Ishikawa (cell line): Measurements from ENCODE around the gene SMIM12.

ENCODE experiments used
- CREB1 ChIP-seq: IDR thresholded peaks from 2 replicates; pipeline ENCODE4 v1.6.1; 2012; ENCODE audit warnings: low read depth
- EGR1 ChIP-seq: IDR thresholded peaks from 2 replicates; pipeline ENCODE4 v1.6.1; 2012
- EP300 ChIP-seq: IDR thresholded peaks from 2 replicates; pipeline ENCODE4 v1.6.1; 2012; ENCODE audit warnings: borderline replicate concordance
- FOXM1 ChIP-seq: IDR thresholded peaks from 2 replicates; pipeline ENCODE4 v1.6.1; 2012; ENCODE audit warnings: low read depth, borderline replicate concordance
- NFIC ChIP-seq: IDR thresholded peaks from 2 replicates; pipeline ENCODE4 v1.6.1; 2012
- RAD21 ChIP-seq: IDR thresholded peaks from 2 replicates; pipeline ENCODE4 v1.6.1; 2012; ENCODE audit warnings: low read depth
- TAF1 ChIP-seq: IDR thresholded peaks from 2 replicates; pipeline ENCODE4 v1.6.1; 2012; ENCODE audit warnings: low read depth, mild to moderate bottlenecking
- TCF12 ChIP-seq: IDR thresholded peaks from 2 replicates; pipeline ENCODE4 v1.6.1; 2012; ENCODE audit warnings: low read depth
- TEAD4 ChIP-seq: IDR thresholded peaks from 2 replicates; pipeline ENCODE4 v1.6.1; 2012
- YY1 ChIP-seq: IDR thresholded peaks from 2 replicates; pipeline ENCODE4 v1.6.1; 2012; ENCODE audit warnings: low read depth
- TF ChIP-seq, protein P1 (sequence below): IDR thresholded peaks from 2 replicates; pipeline ENCODE4 v1.6.1; 2012; ENCODE audit warnings: low read depth, mild to moderate bottlenecking
- TF ChIP-seq, protein P2 (sequence below): IDR thresholded peaks from 2 replicates; pipeline ENCODE4 v1.6.1; 2012
- TF ChIP-seq, protein P3 (sequence below): IDR thresholded peaks from 2 replicates; pipeline ENCODE4 v1.6.1; 2012

GRCh38 chr1:34827341-34827941 lies 32.1 kb downstream of the SMIM12 start:
- TF ChIP-seq RAD21 (no peak), TAF1 (no peak), EP300 (no peak), TCF12 (no peak), NFIC (no peak), EGR1 (no peak), YY1 (no peak), TEAD4 (no peak), CREB1 (no peak), FOXM1 (no peak)
- TF ChIP-seq, protein P1, sequence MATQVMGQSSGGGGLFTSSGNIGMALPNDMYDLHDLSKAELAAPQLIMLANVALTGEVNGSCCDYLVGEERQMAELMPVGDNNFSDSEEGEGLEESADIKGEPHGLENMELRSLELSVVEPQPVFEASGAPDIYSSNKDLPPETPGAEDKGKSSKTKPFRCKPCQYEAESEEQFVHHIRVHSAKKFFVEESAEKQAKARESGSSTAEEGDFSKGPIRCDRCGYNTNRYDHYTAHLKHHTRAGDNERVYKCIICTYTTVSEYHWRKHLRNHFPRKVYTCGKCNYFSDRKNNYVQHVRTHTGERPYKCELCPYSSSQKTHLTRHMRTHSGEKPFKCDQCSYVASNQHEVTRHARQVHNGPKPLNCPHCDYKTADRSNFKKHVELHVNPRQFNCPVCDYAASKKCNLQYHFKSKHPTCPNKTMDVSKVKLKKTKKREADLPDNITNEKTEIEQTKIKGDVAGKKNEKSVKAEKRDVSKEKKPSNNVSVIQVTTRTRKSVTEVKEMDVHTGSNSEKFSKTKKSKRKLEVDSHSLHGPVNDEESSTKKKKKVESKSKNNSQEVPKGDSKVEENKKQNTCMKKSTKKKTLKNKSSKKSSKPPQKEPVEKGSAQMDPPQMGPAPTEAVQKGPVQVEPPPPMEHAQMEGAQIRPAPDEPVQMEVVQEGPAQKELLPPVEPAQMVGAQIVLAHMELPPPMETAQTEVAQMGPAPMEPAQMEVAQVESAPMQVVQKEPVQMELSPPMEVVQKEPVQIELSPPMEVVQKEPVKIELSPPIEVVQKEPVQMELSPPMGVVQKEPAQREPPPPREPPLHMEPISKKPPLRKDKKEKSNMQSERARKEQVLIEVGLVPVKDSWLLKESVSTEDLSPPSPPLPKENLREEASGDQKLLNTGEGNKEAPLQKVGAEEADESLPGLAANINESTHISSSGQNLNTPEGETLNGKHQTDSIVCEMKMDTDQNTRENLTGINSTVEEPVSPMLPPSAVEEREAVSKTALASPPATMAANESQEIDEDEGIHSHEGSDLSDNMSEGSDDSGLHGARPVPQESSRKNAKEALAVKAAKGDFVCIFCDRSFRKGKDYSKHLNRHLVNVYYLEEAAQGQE: no peak
- TF ChIP-seq, protein P2, sequence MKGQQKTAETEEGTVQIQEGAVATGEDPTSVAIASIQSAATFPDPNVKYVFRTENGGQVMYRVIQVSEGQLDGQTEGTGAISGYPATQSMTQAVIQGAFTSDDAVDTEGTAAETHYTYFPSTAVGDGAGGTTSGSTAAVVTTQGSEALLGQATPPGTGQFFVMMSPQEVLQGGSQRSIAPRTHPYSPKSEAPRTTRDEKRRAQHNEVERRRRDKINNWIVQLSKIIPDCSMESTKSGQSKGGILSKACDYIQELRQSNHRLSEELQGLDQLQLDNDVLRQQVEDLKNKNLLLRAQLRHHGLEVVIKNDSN: no peak
- TF ChIP-seq, protein P3, sequence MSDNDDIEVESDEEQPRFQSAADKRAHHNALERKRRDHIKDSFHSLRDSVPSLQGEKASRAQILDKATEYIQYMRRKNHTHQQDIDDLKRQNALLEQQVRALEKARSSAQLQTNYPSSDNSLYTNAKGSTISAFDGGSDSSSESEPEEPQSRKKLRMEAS: no peak
